Measurements from ENCODE around the gene FOXP1. TPM values are rescaled to one million over a fixed set of nuclear protein-coding genes. Genes with fewer than 3 reads are reported as not detected.

Gene FOXP1
- total RNA-seq, 1 donor from 2014 or later, result 27.3 TPM

DNA sequence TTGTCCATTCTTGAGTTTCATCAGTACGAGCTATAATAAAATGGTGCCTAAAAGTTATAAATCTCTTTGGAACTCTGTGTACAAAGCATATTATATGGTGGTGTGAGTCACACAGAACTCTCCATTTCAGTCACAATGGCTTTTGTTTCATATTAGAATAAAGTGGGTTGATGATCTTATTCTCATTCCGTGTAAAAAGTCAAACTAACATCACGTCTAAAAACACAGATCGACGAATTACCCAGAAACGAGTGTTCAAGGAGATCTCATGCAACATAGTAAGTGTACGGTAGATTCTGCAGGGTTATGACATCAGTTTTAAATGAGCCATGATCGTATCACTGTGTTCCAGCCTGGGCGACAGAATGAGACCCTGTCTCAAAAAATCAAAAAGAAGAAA, 122.4 kb downstream of the FOXP1 start:
- H3K27me3 ChIP-seq, result no peaks in the 10 kb centered on the region
- H3F3A ChIP-seq (ENCODE audit: low read depth), result no peaks in the 10 kb centered on the region
- no peaks in the 10 kb centered on the region for H3K4me1 ChIP-seq
- H3K4me3 ChIP-seq, result no peak overlapping the region
- no peak overlapping the region for H3K9ac ChIP-seq
- Mint-ChIP-seq H3K9me3 (peaks cover 1% of the 10 kb centered on the region), H3K27me3 (ENCODE audit: insufficient read depth, low read depth) (no peaks in the 10 kb centered on the region), H3K27ac (no peak overlapping the region), H3K4me3 (no peak overlapping the region), H3K4me1 (peaks cover 3% of the 10 kb centered on the region), H3K36me3 (peaks cover 9% of the 10 kb centered on the region)
- DNase-seq (ENCODE audit: low spot score), result no peak
- peaks cover 7% of the 10 kb centered on the region for H4K20me1 ChIP-seq (ENCODE audit: low read depth)
- H3K79me2 ChIP-seq (ENCODE audit: low read depth), result no peaks in the 10 kb centered on the region
- TF ChIP-seq EZH2 (IDR thresholded peaks at IDR 0.05) (no peak), EZH2phosphoT487 (IDR thresholded peaks at IDR 0.05) (no peak)
- TF ChIP-seq, protein P1, sequence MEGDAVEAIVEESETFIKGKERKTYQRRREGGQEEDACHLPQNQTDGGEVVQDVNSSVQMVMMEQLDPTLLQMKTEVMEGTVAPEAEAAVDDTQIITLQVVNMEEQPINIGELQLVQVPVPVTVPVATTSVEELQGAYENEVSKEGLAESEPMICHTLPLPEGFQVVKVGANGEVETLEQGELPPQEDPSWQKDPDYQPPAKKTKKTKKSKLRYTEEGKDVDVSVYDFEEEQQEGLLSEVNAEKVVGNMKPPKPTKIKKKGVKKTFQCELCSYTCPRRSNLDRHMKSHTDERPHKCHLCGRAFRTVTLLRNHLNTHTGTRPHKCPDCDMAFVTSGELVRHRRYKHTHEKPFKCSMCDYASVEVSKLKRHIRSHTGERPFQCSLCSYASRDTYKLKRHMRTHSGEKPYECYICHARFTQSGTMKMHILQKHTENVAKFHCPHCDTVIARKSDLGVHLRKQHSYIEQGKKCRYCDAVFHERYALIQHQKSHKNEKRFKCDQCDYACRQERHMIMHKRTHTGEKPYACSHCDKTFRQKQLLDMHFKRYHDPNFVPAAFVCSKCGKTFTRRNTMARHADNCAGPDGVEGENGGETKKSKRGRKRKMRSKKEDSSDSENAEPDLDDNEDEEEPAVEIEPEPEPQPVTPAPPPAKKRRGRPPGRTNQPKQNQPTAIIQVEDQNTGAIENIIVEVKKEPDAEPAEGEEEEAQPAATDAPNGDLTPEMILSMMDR (IDR thresholded peaks at IDR 0.05), result no peak
- no peak overlapping the region for H2AFZ ChIP-seq (replicated peaks)
- no peaks in the 10 kb centered on the region for H3K36me3 ChIP-seq
- no peaks in the 10 kb centered on the region for H3K9me3 ChIP-seq (ENCODE audit: low read depth)
- no peak overlapping the region for H3K4me2 ChIP-seq
- H3K27ac ChIP-seq, result no peak overlapping the region

DNA sequence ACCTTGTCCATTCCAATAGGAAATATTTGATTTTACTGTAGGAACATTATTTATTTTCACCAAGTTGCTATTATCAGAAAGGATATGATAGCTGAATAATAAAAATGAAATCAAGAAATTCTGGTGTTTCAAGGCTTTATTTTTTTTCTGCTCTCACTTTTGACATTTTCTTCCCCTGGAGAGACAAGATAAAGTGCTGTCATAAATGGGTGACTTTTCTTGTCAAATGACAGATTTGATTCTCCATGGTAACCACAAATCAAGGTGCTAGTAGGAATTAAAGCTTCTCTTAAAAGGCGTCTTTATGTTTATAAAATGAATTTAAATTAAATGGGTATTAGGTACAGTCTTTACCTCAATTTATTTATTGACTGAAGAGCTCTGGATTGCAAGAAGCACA, 124.6 kb downstream of the FOXP1 start:
- Histone ChIP-seq H3K9ac (no peak overlapping the region), H3F3A (ENCODE audit: low read depth) (no peaks in the 10 kb centered on the region), H3K4me2 (no peak overlapping the region), H3K36me3 (no peaks in the 10 kb centered on the region), H2AFZ (replicated peaks) (no peak overlapping the region), H3K4me3 (no peak overlapping the region), H3K9me3 (ENCODE audit: low read depth) (no peaks in the 10 kb centered on the region), H3K27ac (no peak overlapping the region), H3K79me2 (ENCODE audit: low read depth) (no peaks in the 10 kb centered on the region), H4K20me1 (ENCODE audit: low read depth) (peaks cover 13% of the 10 kb centered on the region), H3K4me1 (no peaks in the 10 kb centered on the region), H3K27me3 (no peaks in the 10 kb centered on the region)
- no peak overlapping the region for H3K4me3 Mint-ChIP-seq
- H3K36me3 Mint-ChIP-seq, result peaks cover 5% of the 10 kb centered on the region
- H3K9me3 Mint-ChIP-seq, result no peaks in the 10 kb centered on the region
- TF ChIP-seq EZH2phosphoT487 (IDR thresholded peaks at IDR 0.05) (no peak), EZH2 (IDR thresholded peaks at IDR 0.05) (no peak)
- TF ChIP-seq, protein P1 (IDR thresholded peaks at IDR 0.05), result no peak
- H3K27ac Mint-ChIP-seq, result no peak overlapping the region
- peaks cover 5% of the 10 kb centered on the region for H3K4me1 Mint-ChIP-seq
- DNase-seq (ENCODE audit: low spot score), result no peak
- peaks cover 2% of the 10 kb centered on the region for H3K27me3 Mint-ChIP-seq (ENCODE audit: insufficient read depth, low read depth)

DNA sequence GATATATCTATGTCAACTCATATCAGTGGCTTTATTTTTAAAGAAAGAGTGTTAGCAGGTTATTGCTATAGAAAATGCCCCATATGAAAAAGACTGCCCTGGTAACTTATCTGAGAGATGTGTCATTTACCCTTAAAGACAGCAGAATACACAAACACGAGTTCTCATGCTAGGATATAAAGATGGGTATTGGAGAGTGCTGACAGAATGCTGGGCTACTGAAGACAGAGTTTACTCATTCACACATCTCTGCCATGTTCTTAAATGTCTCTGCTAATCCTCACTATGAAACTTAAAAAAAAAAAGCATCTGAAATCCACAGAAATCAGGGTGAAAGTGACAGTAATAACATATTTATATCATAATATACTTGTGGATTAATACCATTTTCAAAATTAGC, 126.7 kb downstream of the FOXP1 start:
- Histone ChIP-seq H3K4me3 (no peak overlapping the region), H3K4me1 (peaks cover 20% of the 10 kb centered on the region), H3K9me3 (ENCODE audit: low read depth) (no peaks in the 10 kb centered on the region), H2AFZ (replicated peaks) (no peak overlapping the region), H3K79me2 (ENCODE audit: low read depth) (no peaks in the 10 kb centered on the region), H3K9ac (no peak overlapping the region), H3F3A (ENCODE audit: low read depth) (no peaks in the 10 kb centered on the region), H3K27me3 (no peaks in the 10 kb centered on the region), H3K27ac (no peak overlapping the region), H4K20me1 (ENCODE audit: low read depth) (peaks cover 33% of the 10 kb centered on the region), H3K4me2 (no peak overlapping the region), H3K36me3 (no peaks in the 10 kb centered on the region)
- Mint-ChIP-seq H3K4me1 (peaks cover 22% of the 10 kb centered on the region), H3K36me3 (peaks cover 5% of the 10 kb centered on the region), H3K27ac (no peak overlapping the region), H3K27me3 (ENCODE audit: insufficient read depth, low read depth) (peaks cover 2% of the 10 kb centered on the region), H3K9me3 (no peaks in the 10 kb centered on the region), H3K4me3 (no peak overlapping the region)
- DNase-seq (ENCODE audit: low spot score), result no peak
- TF ChIP-seq, protein P1 (IDR thresholded peaks at IDR 0.05), result no peak
- TF ChIP-seq EZH2 (IDR thresholded peaks at IDR 0.05), result no peak
- TF ChIP-seq EZH2phosphoT487 (IDR thresholded peaks at IDR 0.05), result no peak

Data from neural progenitor cell (in vitro differentiated cells).